SU-DHL-6 (cell line): ENCODE measurements around the gene C6orf120.

Source experiments
- CTCF ChIP-seq: fragments of 200-600 bp; sonication (generic); IDR thresholded peaks from one replicate; pipeline ENCODE4 v1.5.1; 2017; ENCODE audit warnings: antibody characterized with exemption, mild to moderate bottlenecking, low read length, moderate library complexity; ENCODE audit not compliant: insufficient read depth, poor library complexity, severe bottlenecking
- EZH2phosphoT487 ChIP-seq: fragments of 200-600 bp; sonication (generic), shearing (Covaris generic); conservative IDR thresholded peaks from 2 replicates; pipeline ENCODE4 v1.6.1; 2018; ENCODE audit warnings: mild to moderate bottlenecking, antibody characterized with exemption, low read length, moderate library complexity, mixed read lengths

GRCh38 chr6:169678342-169678741 is 23.6 kb upstream of the C6orf120 start:
- TF ChIP-seq CTCF (no peak), EZH2phosphoT487 (no peak)
